NCI-H1105 treated with DMSO at 0.1 percent for 48 hours (cell line): ENCODE results near the gene METAP1.
"Not testable (repeated sequence)": the region's sequence is repeated elsewhere in the genome, so short reads cannot be mapped to it uniquely, and the experiment has no call there.

Experiments
- DNase-seq: peaks from one replicate; lab custom pipeline; 2025; lab: John Stamatoyannopoulos, UW

The METAP1 gene

GRCh38 chr4:99099311-99099710, 103.8 kb downstream of the METAP1 start:
- no peak for DNase-seq

GRCh38 chr4:99099814-99100213, 104.3 kb downstream of the METAP1 start:
- not testable (repeated sequence) for DNase-seq

GRCh38 chr4:99100876-99101275, 105.4 kb downstream of the METAP1 start:
- DNase-seq, result no peak

- DNase-seq, result no peak
Observed at GRCh38 chr4:99102634-99103033, 107.1 kb downstream of the METAP1 start.

- DNase-seq, result no peak
Observed at GRCh38 chr4:99103166-99103565, 107.6 kb downstream of the METAP1 start.

- no peak for DNase-seq
Observed at GRCh38 chr4:99104153-99104552, 108.6 kb downstream of the METAP1 start.

- DNase-seq, result not testable (repeated sequence)
Observed at GRCh38 chr4:99109286-99109685, 113.8 kb downstream of the METAP1 start.
